Measurements from ENCODE around the gene SUGCT.
"Not testable (repeated sequence)": the region's sequence is repeated elsewhere in the genome, so short reads cannot be mapped to it uniquely, and the experiment has no call there.

SUGCT gene

GRCh38 chr7:40401406-40401805 is 266.6 kb downstream of the SUGCT start:
- Histone ChIP-seq H3K27ac (ENCODE audit: low read depth, low read length) (no peak overlapping the region), H3K36me3 (ENCODE audit: control insufficient read depth, insufficient read depth, low read length) (no peaks in the 10 kb centered on the region), H3K9me3 (ENCODE audit: control insufficient read depth, insufficient read depth, low read length) (no peaks in the 10 kb centered on the region), H3K4me3 (ENCODE audit: low read depth, low read length) (no peak overlapping the region), H3K4me1 (ENCODE audit: control insufficient read depth, insufficient read depth, low read length) (no peaks in the 10 kb centered on the region), H3K9ac (ENCODE audit: low read depth, low read length) (no peak overlapping the region), H3K27me3 (ENCODE audit: control insufficient read depth, insufficient read depth, low read length) (no peaks in the 10 kb centered on the region)

GRCh38 chr7:40402661-40403060 is 267.9 kb downstream of the SUGCT start:
- Histone ChIP-seq H3K4me1 (ENCODE audit: control insufficient read depth, insufficient read depth, low read length) (no peaks in the 10 kb centered on the region), H3K36me3 (ENCODE audit: control insufficient read depth, insufficient read depth, low read length) (no peaks in the 10 kb centered on the region), H3K27ac (ENCODE audit: low read depth, low read length) (no peak overlapping the region), H3K9ac (ENCODE audit: low read depth, low read length) (no peak overlapping the region), H3K9me3 (ENCODE audit: control insufficient read depth, insufficient read depth, low read length) (no peaks in the 10 kb centered on the region), H3K4me3 (ENCODE audit: low read depth, low read length) (no peak overlapping the region), H3K27me3 (ENCODE audit: control insufficient read depth, insufficient read depth, low read length) (no peaks in the 10 kb centered on the region)

GRCh38 chr7:40403703-40404476 is 269.1 kb downstream of the SUGCT start:
- Histone ChIP-seq H3K4me1 (ENCODE audit: control insufficient read depth, insufficient read depth, low read length) (no peaks in the 10 kb centered on the region), H3K27me3 (ENCODE audit: control insufficient read depth, insufficient read depth, low read length) (no peaks in the 10 kb centered on the region), H3K36me3 (ENCODE audit: control insufficient read depth, insufficient read depth, low read length) (no peaks in the 10 kb centered on the region), H3K9me3 (ENCODE audit: control insufficient read depth, insufficient read depth, low read length) (no peaks in the 10 kb centered on the region), H3K4me3 (ENCODE audit: low read depth, low read length) (no peak overlapping the region), H3K27ac (ENCODE audit: low read depth, low read length) (no peak overlapping the region), H3K9ac (ENCODE audit: low read depth, low read length) (no peak overlapping the region)

GRCh38 chr7:40405991-40406390 is 271.2 kb downstream of the SUGCT start:
- no peak overlapping the region for H3K9ac ChIP-seq (ENCODE audit: low read depth, low read length)
- H3K9me3 ChIP-seq (ENCODE audit: control insufficient read depth, insufficient read depth, low read length), result no peaks in the 10 kb centered on the region
- no peaks in the 10 kb centered on the region for H3K27me3 ChIP-seq (ENCODE audit: control insufficient read depth, insufficient read depth, low read length)
- H3K4me1 ChIP-seq (ENCODE audit: control insufficient read depth, insufficient read depth, low read length), result no peaks in the 10 kb centered on the region
- H3K27ac ChIP-seq (ENCODE audit: low read depth, low read length), result no peak overlapping the region
- no peaks in the 10 kb centered on the region for H3K36me3 ChIP-seq (ENCODE audit: control insufficient read depth, insufficient read depth, low read length)
- H3K4me3 ChIP-seq (ENCODE audit: low read depth, low read length), result no peak overlapping the region

GRCh38 chr7:40412323-40412722 is 277.5 kb downstream of the SUGCT start:
- Histone ChIP-seq H3K4me3 (ENCODE audit: low read depth, low read length) (no peak overlapping the region), H3K27ac (ENCODE audit: low read depth, low read length) (no peak overlapping the region), H3K9me3 (ENCODE audit: control insufficient read depth, insufficient read depth, low read length) (no peaks in the 10 kb centered on the region), H3K36me3 (ENCODE audit: control insufficient read depth, insufficient read depth, low read length) (no peaks in the 10 kb centered on the region), H3K9ac (ENCODE audit: low read depth, low read length) (no peak overlapping the region), H3K4me1 (ENCODE audit: control insufficient read depth, insufficient read depth, low read length) (no peaks in the 10 kb centered on the region), H3K27me3 (ENCODE audit: control insufficient read depth, insufficient read depth, low read length) (no peaks in the 10 kb centered on the region)

- H3K27ac ChIP-seq (ENCODE audit: low read depth, low read length); H3K4me3 ChIP-seq (ENCODE audit: low read depth, low read length); H3K9me3 ChIP-seq (ENCODE audit: control insufficient read depth, insufficient read depth, low read length); H3K4me1 ChIP-seq (ENCODE audit: control insufficient read depth, insufficient read depth, low read length); H3K9ac ChIP-seq (ENCODE audit: low read depth, low read length); H3K27me3 ChIP-seq (ENCODE audit: control insufficient read depth, insufficient read depth, low read length); H3K36me3 ChIP-seq (ENCODE audit: control insufficient read depth, insufficient read depth, low read length): not testable (repeated sequence)
These were observed 279.9 kb downstream of the SUGCT start for GRCh38 chr7:40414704-40415103.

- peaks cover 8% of the 10 kb centered on the region for H3K4me1 ChIP-seq (ENCODE audit: control insufficient read depth, insufficient read depth, low read length)
- no peaks in the 10 kb centered on the region for H3K36me3 ChIP-seq (ENCODE audit: control insufficient read depth, insufficient read depth, low read length)
- no peak overlapping the region for H3K9ac ChIP-seq (ENCODE audit: low read depth, low read length)
- H3K4me3 ChIP-seq (ENCODE audit: low read depth, low read length), result no peak overlapping the region
- H3K27ac ChIP-seq (ENCODE audit: low read depth, low read length), result no peak overlapping the region
- no peaks in the 10 kb centered on the region for H3K9me3 ChIP-seq (ENCODE audit: control insufficient read depth, insufficient read depth, low read length)
- H3K27me3 ChIP-seq (ENCODE audit: control insufficient read depth, insufficient read depth, low read length), result no peaks in the 10 kb centered on the region
These were observed 283.6 kb downstream of the SUGCT start for GRCh38 chr7:40418448-40418847.

DNA sequence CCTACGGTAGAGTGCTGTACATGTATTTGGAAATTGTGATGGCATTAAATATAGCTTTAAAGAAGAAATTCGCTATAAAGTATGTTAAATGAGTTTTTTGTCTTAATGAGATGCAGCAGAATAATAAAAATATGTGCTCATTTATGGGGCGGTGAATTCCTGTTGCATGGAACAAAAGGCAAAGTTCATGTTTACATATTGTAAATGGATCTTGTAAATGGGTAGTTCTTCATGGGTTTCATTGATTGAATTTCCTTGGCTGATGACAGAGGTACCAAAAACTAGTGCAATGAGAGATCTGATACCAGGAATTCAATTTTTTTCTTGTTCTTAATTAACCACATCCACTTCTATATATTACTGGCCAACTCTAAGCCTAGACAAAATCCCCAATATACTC is 284.2 kb downstream of the SUGCT start:
- H3K9me3 ChIP-seq (ENCODE audit: control insufficient read depth, insufficient read depth, low read length), result no peaks in the 10 kb centered on the region
- no peaks in the 10 kb centered on the region for H3K36me3 ChIP-seq (ENCODE audit: control insufficient read depth, insufficient read depth, low read length)
- no peak overlapping the region for H3K27ac ChIP-seq (ENCODE audit: low read depth, low read length)
- H3K27me3 ChIP-seq (ENCODE audit: control insufficient read depth, insufficient read depth, low read length), result no peaks in the 10 kb centered on the region
- no peak overlapping the region for H3K9ac ChIP-seq (ENCODE audit: low read depth, low read length)
- no peak overlapping the region for H3K4me3 ChIP-seq (ENCODE audit: low read depth, low read length)
- H3K4me1 ChIP-seq (ENCODE audit: control insufficient read depth, insufficient read depth, low read length), result peaks cover 8% of the 10 kb centered on the region

GRCh38 chr7:40419806-40420205 is 285.0 kb downstream of the SUGCT start:
- Histone ChIP-seq H3K36me3 (ENCODE audit: control insufficient read depth, insufficient read depth, low read length) (no peaks in the 10 kb centered on the region), H3K4me3 (ENCODE audit: low read depth, low read length) (no peak overlapping the region), H3K9ac (ENCODE audit: low read depth, low read length) (no peak overlapping the region), H3K27ac (ENCODE audit: low read depth, low read length) (no peak overlapping the region), H3K4me1 (ENCODE audit: control insufficient read depth, insufficient read depth, low read length) (peaks cover 8% of the 10 kb centered on the region), H3K27me3 (ENCODE audit: control insufficient read depth, insufficient read depth, low read length) (no peaks in the 10 kb centered on the region), H3K9me3 (ENCODE audit: control insufficient read depth, insufficient read depth, low read length) (no peaks in the 10 kb centered on the region)

GRCh38 chr7:40421433-40421832 is 286.6 kb downstream of the SUGCT start:
- H3K36me3 ChIP-seq (ENCODE audit: control insufficient read depth, insufficient read depth, low read length), result no peaks in the 10 kb centered on the region
- H3K9ac ChIP-seq (ENCODE audit: low read depth, low read length), result no peak overlapping the region
- no peaks in the 10 kb centered on the region for H3K9me3 ChIP-seq (ENCODE audit: control insufficient read depth, insufficient read depth, low read length)
- no peak overlapping the region for H3K27ac ChIP-seq (ENCODE audit: low read depth, low read length)
- peaks cover 8% of the 10 kb centered on the region for H3K4me1 ChIP-seq (ENCODE audit: control insufficient read depth, insufficient read depth, low read length)
- H3K27me3 ChIP-seq (ENCODE audit: control insufficient read depth, insufficient read depth, low read length), result no peaks in the 10 kb centered on the region
- no peak overlapping the region for H3K4me3 ChIP-seq (ENCODE audit: low read depth, low read length)

DNA sequence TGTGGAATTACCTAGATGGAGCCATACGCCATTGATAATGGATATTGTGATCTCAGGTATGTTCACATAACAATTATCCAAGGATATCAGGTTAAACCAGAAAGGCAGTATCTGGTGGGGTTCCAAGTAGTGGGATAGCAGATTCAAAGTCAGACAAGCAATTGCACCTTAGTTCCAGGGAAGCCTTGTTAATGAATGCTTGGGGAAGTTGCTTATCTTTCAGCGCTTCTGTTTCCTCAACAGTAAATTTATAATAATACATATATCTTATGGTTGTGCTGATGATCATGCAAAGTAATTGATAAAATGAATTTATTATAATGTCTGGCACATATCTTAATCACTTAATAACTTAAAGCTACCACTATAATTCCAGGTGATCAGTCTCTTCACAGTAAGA is 290.9 kb downstream of the SUGCT start:
- Histone ChIP-seq H3K4me1 (ENCODE audit: control insufficient read depth, insufficient read depth, low read length) (no peaks in the 10 kb centered on the region; the same call in 1 of the 2 replicates), H3K4me3 (ENCODE audit: low read depth, low read length) (no peak overlapping the region), H3K9ac (ENCODE audit: low read depth, low read length) (no peak overlapping the region), H3K9me3 (ENCODE audit: control insufficient read depth, insufficient read depth, low read length) (no peaks in the 10 kb centered on the region), H3K27me3 (ENCODE audit: control insufficient read depth, insufficient read depth, low read length) (no peaks in the 10 kb centered on the region), H3K36me3 (ENCODE audit: control insufficient read depth, insufficient read depth, low read length) (no peaks in the 10 kb centered on the region), H3K27ac (ENCODE audit: low read depth, low read length) (no peak overlapping the region)
